ENCODE measurements around the gene ENOSF1. TPM values are rescaled to one million over a fixed set of nuclear protein-coding genes. Genes with fewer than 3 reads are reported as not detected.

Gene ENOSF1
- total RNA-seq, 3 donors from 2014 or later, result 72.0 to 132 (median 95.2) TPM

- no peaks in the 10 kb centered on the region for H3K9me3 ChIP-seq
- DNase-seq, result no peak
- H3K4me3 ChIP-seq, result no peak overlapping the region
- intact Hi-C loops (cut with DNase I, micrococcal nuclease), result loop anchor here (10.0 kb wide), 1 partner anchor 213 kb away; no protein-coding TSS in a partner anchor
- no peaks in the 10 kb centered on the region for H3K4me1 ChIP-seq (ENCODE audit: low read depth)
- H3K36me3 ChIP-seq (ENCODE audit: low read depth), result no peaks in the 10 kb centered on the region
- TF ChIP-seq, protein P1, sequence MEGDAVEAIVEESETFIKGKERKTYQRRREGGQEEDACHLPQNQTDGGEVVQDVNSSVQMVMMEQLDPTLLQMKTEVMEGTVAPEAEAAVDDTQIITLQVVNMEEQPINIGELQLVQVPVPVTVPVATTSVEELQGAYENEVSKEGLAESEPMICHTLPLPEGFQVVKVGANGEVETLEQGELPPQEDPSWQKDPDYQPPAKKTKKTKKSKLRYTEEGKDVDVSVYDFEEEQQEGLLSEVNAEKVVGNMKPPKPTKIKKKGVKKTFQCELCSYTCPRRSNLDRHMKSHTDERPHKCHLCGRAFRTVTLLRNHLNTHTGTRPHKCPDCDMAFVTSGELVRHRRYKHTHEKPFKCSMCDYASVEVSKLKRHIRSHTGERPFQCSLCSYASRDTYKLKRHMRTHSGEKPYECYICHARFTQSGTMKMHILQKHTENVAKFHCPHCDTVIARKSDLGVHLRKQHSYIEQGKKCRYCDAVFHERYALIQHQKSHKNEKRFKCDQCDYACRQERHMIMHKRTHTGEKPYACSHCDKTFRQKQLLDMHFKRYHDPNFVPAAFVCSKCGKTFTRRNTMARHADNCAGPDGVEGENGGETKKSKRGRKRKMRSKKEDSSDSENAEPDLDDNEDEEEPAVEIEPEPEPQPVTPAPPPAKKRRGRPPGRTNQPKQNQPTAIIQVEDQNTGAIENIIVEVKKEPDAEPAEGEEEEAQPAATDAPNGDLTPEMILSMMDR (IDR thresholded peaks at IDR 0.05), result no peak
- ATAC-seq, result no peak
Measured at GRCh38 chr18:622289-622688, 90.1 kb downstream of the ENOSF1 start.

- intact Hi-C loops (cut with DNase I, micrococcal nuclease), result loop anchor here (10.0 kb wide), 1 partner anchor 213 kb away; no protein-coding TSS in a partner anchor
- ATAC-seq, result no peak
Measured at GRCh38 chr18:621291-622043, 91.0 kb downstream of the ENOSF1 start.

More at GRCh38 chr18:621291-622043, 91.0 kb downstream of the ENOSF1 start:
- no peaks in the 10 kb centered on the region for H3K9me3 ChIP-seq
- H3K36me3 ChIP-seq (ENCODE audit: low read depth), result no peaks in the 10 kb centered on the region
- H3K4me1 ChIP-seq (ENCODE audit: low read depth), result no peaks in the 10 kb centered on the region
- H3K4me3 ChIP-seq, result no peak overlapping the region
- TF ChIP-seq, protein P1 (IDR thresholded peaks at IDR 0.05), result no peak
- no peak for DNase-seq

Other genes with a start within 250 kb of the ENOSF1 start
- gene COLEC12, start 211.9 kb downstream of the ENOSF1 start, total RNA-seq, result 10 to 100 TPM in 1 of 3 donors, 1 to 10 TPM in 2; 2.4 to 12.1 (median 4.7) TPM
- gene CETN1, start 132.2 kb downstream of the ENOSF1 start, total RNA-seq, result not detected
- not detected for gene CLUL1, start 115.6 kb downstream of the ENOSF1 start, total RNA-seq
- gene TYMS, start 55.0 kb downstream of the ENOSF1 start, total RNA-seq, result 10 to 100 TPM in 2 of 3 donors, 1 to 10 TPM in 1; 7.2 to 42.1 (median 16.3) TPM
- 10 to 100 TPM; 48.2 to 63.2 (median 52.2) TPM for gene YES1, start 99.6 kb upstream of the ENOSF1 start, total RNA-seq
- gene ADCYAP1, start 192.2 kb upstream of the ENOSF1 start, total RNA-seq, result 1 to 10 TPM in 1 of 3 donors, under 1 TPM in 2; 0.17 to 3.4 (median 0.41) TPM

Data from mucosa of descending colon (tissue), 3 donors.